Uterus (tissue), 4 donors: ENCODE measurements around the gene SAMD4B. TPM values are rescaled to one million over a fixed set of nuclear protein-coding genes. Genes with fewer than 3 reads are reported as not detected.
A peak's percentile ranks its signal among the peaks of the same experiment; 100 is the strongest.

Experiments used
- DNase-seq, 2 donors: peaks; one replicate each; pipeline ENCODE4 v3.0.0-alpha.2; 2019 to 2020
- H3K27ac ChIP-seq, 2 donors: fragments of 200-600 bp; sonication (generic); 1 replicate in 1 of 2; 2 replicates in 1 of 2; pipeline ENCODE4 v1.5.1; 2016 to 2018
- H3K27me3 ChIP-seq, 2 donors: fragments of 200-600 bp; sonication (generic); one replicate each; pipeline ENCODE4 v1.5.1; 2018 to 2019; ENCODE audit warnings: control low read depth in 1 of 2
- H3K36me3 ChIP-seq, 2 donors: fragments of 200-600 bp; sonication (generic); one replicate each; pipeline ENCODE4 v1.5.1; 2019; ENCODE audit warnings: control low read depth in 1 of 2
- H3K4me1 ChIP-seq, 2 donors: fragments of 200-600 bp; sonication (generic); one replicate each; pipeline ENCODE4 v1.5.1; 2018 to 2019; ENCODE audit warnings: control low read depth in 1 of 2
- H3K4me3 ChIP-seq, 2 donors: fragments of 200-600 bp; sonication (generic); 1 replicate in 1 of 2; 2 replicates in 1 of 2; pipeline ENCODE4 v1.5.1; 2018 to 2019; ENCODE audit warnings: mild to moderate bottlenecking in 1 of 2
- H3K9me3 ChIP-seq, 2 donors: fragments of 200-600 bp; sonication (generic); one replicate each; pipeline ENCODE4 v1.5.1; 2019; ENCODE audit warnings: control low read depth in 1 of 2
- POLR2A ChIP-seq, 2 donors: fragments of 450-650 bp; IDR thresholded peaks; one replicate each; pipeline ENCODE4 v1.6.1; 2016; ENCODE audit warnings: antibody characterized with exemption in 2 of 2, mild to moderate bottlenecking in 1 of 2, moderate library complexity in 1 of 2
- intact Hi-C: fragments of 100-400 bp; cut with DNase I; formaldehyde crosslinking; loops from one replicate; pipeline ENCODE4 v1.15.1; 2023; ENCODE audit warnings: low total_unique reads
- total RNA-seq, 4 donors: library from RNA; depleted of rRNA in 3 of 4; stranded (reverse); fragments of >200 nt in 3 of 4; gene quantifications; one replicate each; pipeline versions ENCODE4 v1.1.0 to v1.2.4, GENCODE V29; 2014 to 2023
- TF ChIP-seq, protein P1 (sequence below), 4 experiments: fragments of 200-600 bp in 2 of 4; fragments of 450-650 bp in 2 of 4; sonication (generic) in 2 of 4; IDR thresholded peaks; one replicate each; pipeline ENCODE4 v1.5.1; 2016 to 2019; ENCODE audit warnings: antibody characterized with exemption in 4 of 4, mild to moderate bottlenecking in 2 of 4, moderate library complexity in 1 of 4
- donor health status: DM: yes; HTN: yes; CAD: no.

SAMD4B gene
- total RNA-seq, 4 donors from 2014 or later, result 11.3 to 128 (median 58.6) TPM

DNA sequence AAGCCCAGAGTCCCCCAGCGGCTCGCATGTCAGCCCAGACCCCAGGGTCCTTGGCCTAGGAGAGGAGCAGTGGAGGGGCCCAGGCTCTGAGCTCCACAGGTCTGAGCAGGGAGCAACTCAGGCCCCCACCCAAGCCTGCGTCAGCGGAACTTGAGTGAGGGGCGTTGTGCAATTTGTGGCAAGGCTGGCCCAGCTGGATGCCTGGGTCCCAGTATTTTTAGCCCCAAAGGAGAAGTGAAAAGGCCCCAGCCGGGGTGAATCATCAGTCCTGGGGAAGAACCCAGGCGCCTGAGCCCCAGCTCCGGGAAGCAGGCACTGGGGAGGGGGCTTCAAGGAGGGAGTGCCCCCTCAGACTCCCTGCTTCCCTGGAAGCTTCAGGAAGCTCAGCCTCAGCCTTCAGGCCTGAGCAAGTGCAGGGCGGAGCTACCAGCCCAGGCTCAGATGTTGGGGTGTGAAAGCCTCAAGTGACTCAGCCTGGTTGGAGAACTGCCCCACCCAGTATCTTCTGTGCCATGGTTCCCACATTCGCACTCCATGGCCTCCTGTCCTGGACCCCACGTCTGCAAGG lies 56.2 kb downstream of the SAMD4B start:
- Histone ChIP-seq H3K9me3 (no peaks in the 10 kb centered on the region), H3K4me3 (no peak overlapping the region), H3K4me1 (peaks cover 7 to 20% of the 10 kb centered on the region in 2 donors), H3K27me3 (no peaks in the 10 kb centered on the region), H3K36me3 (no peaks in the 10 kb centered on the region), H3K27ac (peak overlapping the region; percentile 86 to 93)
- intact Hi-C loops, result no loop called here
- TF ChIP-seq, protein P1, sequence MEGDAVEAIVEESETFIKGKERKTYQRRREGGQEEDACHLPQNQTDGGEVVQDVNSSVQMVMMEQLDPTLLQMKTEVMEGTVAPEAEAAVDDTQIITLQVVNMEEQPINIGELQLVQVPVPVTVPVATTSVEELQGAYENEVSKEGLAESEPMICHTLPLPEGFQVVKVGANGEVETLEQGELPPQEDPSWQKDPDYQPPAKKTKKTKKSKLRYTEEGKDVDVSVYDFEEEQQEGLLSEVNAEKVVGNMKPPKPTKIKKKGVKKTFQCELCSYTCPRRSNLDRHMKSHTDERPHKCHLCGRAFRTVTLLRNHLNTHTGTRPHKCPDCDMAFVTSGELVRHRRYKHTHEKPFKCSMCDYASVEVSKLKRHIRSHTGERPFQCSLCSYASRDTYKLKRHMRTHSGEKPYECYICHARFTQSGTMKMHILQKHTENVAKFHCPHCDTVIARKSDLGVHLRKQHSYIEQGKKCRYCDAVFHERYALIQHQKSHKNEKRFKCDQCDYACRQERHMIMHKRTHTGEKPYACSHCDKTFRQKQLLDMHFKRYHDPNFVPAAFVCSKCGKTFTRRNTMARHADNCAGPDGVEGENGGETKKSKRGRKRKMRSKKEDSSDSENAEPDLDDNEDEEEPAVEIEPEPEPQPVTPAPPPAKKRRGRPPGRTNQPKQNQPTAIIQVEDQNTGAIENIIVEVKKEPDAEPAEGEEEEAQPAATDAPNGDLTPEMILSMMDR (IDR thresholded peaks at IDR 0.05), result no peak
- TF ChIP-seq POLR2A (IDR thresholded peaks at IDR 0.05), result no peak
- DNase-seq, result peak; percentile 60 to 70

DNA sequence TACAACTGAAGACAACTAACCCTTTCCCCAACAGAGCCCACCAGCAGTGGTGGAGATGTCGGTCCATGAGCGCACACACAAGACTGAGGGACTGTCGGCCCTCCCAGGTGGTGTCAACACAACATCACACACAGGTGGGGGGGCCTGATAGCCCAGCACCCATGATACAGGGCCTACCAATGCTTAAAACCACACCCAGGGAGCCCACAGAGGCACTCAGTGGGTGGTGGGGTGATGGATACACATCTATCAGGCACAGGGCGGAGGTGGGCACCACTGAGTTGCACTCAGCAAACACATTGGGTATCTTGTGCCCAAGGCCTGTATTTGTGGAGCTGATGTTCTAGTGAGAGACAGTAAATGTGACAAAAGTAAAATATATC lies 57.4 kb downstream of the SAMD4B start:
- Histone ChIP-seq H3K4me3 (no peak overlapping the region), H3K4me1 (peaks cover 7 to 20% of the 10 kb centered on the region in 2 donors), H3K9me3 (no peaks in the 10 kb centered on the region), H3K27ac (peak overlapping the region in 1 of 2 donors; percentile 99), H3K27me3 (no peaks in the 10 kb centered on the region), H3K36me3 (no peaks in the 10 kb centered on the region)
- intact Hi-C loops, result no loop called here
- DNase-seq, result no peak
- TF ChIP-seq, protein P1 (IDR thresholded peaks at IDR 0.05), result no peak
- no peak for TF ChIP-seq POLR2A (IDR thresholded peaks at IDR 0.05)

DNA sequence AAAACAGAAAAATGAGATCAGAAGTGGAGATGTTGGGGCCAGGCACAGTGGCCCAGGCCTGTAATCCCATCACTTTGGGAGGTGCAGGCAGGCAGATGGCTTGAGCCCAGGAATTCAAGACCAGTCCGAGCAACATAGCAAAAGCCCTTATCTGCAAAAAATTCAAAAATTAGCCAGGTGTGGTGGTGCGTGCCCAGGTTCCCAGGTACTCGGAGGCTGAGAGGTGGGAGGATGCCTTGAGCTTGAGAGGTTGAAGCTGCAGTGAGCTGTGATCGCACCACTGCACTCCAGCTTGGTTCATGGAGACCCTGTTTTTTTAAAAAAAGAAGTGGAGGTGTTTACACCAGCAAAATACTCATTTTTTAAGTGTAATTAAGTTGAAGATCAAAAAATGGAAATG lies 57.8 kb downstream of the SAMD4B start:
- no peaks in the 10 kb centered on the region for H3K27me3 ChIP-seq
- intact Hi-C loops, result no loop called here
- H3K36me3 ChIP-seq, result no peaks in the 10 kb centered on the region
- no peak overlapping the region for H3K4me3 ChIP-seq
- H3K4me1 ChIP-seq, result peaks cover 10 to 20% of the 10 kb centered on the region in 2 donors
- H3K9me3 ChIP-seq, result no peaks in the 10 kb centered on the region
- peak overlapping the region in 1 of 2 donors; percentile 99 for H3K27ac ChIP-seq
- no peak for DNase-seq
- no peak for TF ChIP-seq POLR2A (IDR thresholded peaks at IDR 0.05)
- TF ChIP-seq, protein P1 (IDR thresholded peaks at IDR 0.05), result no peak

DNA sequence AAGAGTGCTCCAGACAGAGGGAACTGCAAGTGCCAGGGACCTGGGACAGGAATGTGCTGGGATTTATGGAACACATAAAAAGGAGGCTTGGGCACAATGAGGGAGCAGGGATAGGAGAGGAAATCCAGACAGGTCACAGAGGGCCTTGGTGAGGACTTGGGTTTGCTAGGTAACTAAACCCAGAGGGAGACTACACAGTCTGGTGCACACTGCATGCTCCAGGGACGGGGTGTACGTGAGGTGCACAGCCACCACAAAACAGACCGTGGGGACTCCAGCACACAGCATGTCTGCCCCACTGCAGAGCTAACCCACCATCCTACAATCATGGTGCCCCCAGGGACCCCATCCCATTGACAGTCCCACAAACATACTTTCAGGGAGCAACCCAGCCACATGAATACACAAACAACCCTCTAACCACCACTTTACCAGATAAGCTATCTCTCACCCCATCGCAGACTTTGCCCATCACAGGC lies 58.9 kb downstream of the SAMD4B start:
- Histone ChIP-seq H3K36me3 (no peaks in the 10 kb centered on the region), H3K9me3 (no peaks in the 10 kb centered on the region), H3K4me1 (peaks cover 16 to 20% of the 10 kb centered on the region in 2 donors), H3K27ac (peak overlapping the region; percentile 99 to 100), H3K27me3 (no peaks in the 10 kb centered on the region), H3K4me3 (no peak overlapping the region)
- intact Hi-C loops, result no loop called here
- no peak for TF ChIP-seq POLR2A (IDR thresholded peaks at IDR 0.05)
- TF ChIP-seq, protein P1 (IDR thresholded peaks at IDR 0.05), result no peak
- no peak for DNase-seq

DNA sequence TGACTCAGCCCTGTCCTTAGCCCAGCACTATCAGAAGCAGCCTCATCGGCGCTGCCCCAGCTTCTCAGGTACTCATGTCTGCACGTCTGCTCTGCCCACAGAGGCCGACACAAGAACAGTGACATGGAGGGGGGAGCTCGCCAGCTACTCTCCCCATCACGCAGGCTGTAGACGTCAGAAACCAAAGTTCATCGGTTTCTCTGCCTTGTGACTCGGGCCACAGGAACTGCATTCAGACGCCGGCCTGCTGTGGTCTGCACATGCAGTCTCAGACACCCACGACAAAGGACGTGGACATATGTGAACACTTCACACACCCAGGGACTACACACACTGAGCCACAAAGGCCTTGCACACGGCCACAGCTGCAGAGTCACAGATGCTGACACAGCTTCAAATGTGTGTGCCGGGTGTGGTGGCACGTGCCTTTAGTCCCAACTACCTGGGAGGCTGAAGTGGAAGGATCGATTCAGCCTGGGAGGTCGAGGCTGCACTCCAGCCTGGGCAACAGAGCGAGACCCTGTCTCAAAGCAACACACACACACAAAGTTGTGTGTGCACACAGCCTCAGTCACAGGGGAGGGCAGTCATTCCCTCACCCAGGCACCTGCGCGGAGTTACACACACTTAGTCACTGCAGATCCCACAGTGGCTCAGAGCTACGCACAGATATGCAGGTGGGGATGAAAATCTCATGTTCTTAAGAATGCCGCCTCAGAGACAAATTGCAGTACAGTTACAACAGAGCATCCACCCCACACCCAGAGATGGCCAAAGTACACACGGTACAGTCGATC lies 59.5 kb downstream of the SAMD4B start:
- DNase-seq, result peak; percentile 49 to 59
- TF ChIP-seq, protein P1 (IDR thresholded peaks at IDR 0.05), result no peak
- no peak for TF ChIP-seq POLR2A (IDR thresholded peaks at IDR 0.05)
- Histone ChIP-seq H3K27me3 (no peaks in the 10 kb centered on the region), H3K36me3 (no peaks in the 10 kb centered on the region), H3K4me1 (peaks cover 16 to 20% of the 10 kb centered on the region in 2 donors), H3K9me3 (no peaks in the 10 kb centered on the region), H3K4me3 (peak overlapping the region in 1 of 2 donors; percentile 47), H3K27ac (peak overlapping the region; percentile 99 to 100)
- intact Hi-C loops, result no loop called here
